ENCODE data around the gene TECPR2.
"Not testable (repeated sequence)": the region's sequence is repeated elsewhere in the genome, so short reads cannot be mapped to it uniquely, and the experiment has no call there.

Gene TECPR2

DNA sequence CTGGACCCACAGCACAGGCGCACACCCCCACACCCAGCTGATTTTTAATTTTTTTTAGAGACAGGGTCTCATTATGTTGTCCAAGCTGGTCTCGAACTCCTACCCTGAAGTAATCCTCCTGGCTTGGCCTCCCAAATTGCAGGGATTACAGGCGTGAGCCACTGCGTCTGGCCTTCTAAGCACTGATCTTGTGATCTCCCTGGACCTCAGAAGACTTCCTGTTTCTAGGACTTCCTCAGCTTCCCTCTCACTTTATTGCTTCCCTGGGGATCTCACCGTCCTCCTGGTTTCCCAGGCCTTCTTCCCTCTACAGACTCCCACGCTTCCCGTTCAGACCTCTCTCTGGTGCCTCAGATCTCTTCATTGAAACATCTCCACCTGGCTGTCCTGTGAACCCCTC lies 29.4 kb upstream of the TECPR2 start:
- no peak for DNase-seq

DNA sequence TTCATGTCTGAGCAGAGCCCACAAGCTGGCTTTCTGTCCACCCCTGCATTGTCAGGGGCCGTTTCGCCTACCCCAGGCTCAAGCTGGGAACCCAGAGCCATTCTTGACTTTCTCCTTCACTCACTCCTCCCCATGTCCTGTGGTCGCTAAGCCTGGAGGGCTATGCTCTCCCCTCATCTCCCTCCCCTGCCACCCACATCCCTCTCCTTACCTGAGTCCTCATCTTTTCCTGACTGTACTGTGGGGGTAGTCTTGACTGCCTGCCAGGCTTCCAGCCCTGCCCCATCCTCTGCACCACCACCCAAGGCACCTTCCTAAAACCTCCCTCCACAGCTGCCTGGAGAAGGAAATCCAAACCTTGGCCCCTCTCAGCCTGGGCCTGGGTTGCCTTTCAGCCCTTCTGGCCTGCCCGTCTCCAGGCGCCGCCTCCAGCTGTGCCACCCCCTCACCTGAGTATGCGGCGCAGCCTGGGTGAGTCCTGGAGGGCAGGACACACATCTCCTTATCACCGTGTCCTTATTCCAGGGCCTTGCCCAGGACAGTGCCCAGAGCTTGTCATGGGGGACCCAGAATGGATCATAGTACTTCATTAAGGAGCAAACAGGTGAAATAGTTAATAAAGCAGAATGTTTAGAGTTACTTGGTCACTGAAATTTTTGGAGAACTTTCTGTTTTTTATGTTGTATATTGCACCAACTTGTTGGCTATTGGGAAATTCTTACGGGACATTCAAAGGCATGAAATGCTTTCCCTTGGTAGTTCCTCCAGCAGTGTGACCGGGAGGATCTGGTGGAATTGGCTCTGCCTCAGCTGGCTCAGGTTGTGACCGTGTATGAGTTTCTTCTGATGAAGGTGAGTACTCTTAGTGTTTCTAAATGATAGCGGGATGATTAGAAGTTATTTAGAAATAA lies 28.7 kb upstream of the TECPR2 start:
- DNase-seq = no peak

DNA sequence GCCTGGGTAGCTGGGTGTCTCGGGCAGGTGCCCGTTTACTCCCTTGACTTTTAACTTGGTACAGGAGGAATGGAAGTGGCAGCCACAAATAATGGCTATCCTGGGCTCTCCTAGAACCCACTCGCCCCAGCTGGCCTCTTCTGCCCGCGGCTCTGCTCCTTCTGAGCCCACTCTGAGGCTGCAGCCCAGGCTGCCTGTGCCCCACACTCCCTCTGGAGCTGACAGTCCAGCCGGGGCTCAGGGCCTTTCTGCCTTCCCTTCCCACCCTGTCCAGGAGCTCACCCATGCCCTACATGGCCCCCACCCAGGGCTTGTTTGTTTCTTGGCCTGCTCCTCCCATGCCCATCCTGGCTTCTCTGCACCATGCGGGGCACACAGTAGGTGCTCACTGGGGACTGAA lies 27.6 kb upstream of the TECPR2 start:
- DNase-seq = no peak

DNA sequence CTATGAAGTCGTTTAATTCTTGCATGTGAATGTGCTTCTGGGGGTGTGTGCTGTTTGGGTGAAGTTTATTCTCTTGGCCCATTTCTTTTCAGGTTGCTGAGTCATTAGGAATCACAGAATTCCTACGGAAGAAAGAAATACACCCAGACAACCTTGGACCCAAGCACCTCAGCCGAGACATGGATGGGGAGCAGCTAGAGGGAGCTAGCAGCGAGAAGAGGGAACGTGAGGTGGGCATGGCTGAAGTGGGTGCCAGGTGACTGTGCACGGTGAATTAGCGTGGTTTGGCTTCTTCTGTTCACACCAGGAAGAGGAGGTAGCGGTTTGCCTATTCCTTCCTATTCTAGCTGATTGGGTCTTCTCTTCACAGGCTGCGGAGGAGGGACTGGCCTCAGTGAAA lies 24.0 kb upstream of the TECPR2 start:
- no peak for DNase-seq

DNA sequence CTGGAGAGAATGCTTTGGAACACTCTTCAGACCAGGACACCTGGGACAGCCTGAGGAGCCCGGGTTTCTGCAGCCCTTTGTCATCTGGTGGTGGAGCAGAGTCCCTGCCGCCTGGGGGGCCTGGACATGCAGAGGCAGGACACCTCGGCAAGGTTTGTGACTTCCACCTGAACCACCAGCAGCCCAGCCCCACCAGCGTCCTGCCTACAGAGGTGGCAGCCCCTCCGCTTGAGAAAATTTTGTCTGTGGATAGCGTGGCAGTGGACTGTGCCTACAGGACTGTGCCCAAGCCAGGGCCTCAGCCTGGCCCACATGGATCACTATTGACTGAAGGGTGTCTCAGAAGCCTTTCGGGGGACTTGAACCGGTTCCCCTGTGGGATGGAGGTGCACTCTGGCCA lies 21.2 kb upstream of the TECPR2 start:
- DNase-seq = no peak

DNA sequence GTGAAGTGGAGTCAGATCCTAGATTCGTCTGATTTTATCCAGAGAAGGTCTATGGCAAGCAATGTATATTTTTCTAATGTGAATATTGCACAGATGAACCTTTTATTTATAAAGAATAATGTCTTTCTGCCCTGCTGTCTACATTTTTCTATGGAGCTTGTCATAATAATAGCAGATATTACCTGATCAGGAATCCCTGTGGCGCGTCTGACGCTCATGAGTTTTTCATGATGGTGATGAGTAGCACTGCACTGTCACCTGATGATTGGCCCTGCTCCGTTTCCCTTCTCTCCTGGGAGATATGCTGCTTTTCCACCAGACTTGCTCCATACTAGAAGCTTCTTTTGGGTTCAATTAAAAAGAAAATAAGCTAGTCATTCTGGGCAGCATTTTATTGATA lies 20.5 kb upstream of the TECPR2 start:
- no peak for DNase-seq

DNA sequence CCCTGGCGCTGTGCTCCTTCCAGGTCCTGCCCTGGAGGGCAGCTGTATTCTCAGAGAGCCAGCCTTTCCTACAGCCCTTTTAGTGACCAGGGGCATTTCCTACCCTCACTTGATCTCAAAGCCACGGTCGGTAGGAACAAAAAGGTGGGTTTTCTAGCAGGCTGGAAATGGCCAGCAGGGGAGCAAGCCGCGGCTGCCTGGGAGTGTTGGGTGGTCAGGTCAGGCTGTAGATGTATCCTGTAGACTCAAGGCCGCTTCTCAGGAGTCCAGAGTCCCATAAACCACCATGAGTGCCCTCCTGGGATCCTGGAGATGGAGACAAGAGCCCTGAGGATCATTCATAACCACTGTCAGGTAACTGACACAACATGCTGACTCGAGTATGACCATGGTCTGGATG lies 18.7 kb upstream of the TECPR2 start:
- no peak for DNase-seq

DNA sequence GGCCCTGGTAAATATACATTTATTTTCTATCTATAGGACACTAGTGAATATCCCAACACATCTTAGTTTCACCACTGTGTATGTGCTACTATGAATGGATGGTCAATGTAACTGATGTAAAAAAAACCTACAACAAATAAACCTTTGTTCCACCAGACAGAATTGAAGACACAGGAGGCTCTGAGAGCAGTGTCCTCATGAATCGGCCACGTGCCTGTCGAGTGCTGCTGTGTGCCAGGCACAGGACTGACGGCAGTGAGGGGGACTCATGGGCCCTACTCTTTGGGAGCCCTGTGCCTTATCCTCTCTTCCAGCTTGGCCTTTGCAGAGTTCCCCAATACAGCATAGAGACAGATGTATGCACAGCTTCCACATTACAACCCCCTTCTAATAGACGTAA lies 18.3 kb upstream of the TECPR2 start:
- no peak for DNase-seq

DNA sequence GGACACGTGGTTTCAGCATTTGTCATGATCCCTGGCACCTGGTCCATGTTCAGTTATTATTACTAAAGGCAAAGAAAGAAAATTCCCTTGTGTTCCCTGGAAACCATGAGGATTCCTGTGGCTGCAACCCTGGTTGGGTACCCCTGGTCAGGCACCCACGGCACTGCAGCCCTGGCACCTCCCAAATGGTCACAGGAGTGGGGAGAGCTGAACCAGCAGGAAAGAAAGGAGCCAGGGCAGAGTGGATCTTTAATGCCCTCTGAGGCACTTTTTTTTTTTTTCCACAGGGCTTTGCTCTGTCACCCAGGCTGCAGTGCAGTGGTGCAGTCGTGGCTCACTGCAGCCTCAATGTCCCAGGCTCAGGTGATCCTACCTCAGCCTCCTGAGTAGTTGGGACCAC lies 17.5 kb upstream of the TECPR2 start:
- no peak for DNase-seq

DNA sequence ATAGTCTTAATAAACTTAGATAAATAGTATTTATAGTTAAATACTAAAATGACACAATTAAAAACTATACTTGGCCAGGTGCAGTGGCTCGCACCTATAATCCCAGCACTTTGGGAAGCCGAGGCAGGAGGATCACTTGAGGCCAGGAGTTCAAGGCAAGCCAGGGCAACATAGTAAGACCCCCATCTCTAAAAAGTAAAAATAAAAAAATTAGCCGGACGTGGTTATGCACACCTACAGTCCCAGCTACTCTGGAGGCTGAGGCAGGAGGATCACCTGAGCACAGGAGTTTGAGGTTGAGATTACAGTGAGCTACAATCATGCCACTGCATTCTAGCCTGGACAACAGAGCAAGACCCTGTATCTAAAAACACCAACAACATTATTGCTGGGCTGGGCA lies 16.1 kb upstream of the TECPR2 start:
- DNase-seq = no peak

DNA sequence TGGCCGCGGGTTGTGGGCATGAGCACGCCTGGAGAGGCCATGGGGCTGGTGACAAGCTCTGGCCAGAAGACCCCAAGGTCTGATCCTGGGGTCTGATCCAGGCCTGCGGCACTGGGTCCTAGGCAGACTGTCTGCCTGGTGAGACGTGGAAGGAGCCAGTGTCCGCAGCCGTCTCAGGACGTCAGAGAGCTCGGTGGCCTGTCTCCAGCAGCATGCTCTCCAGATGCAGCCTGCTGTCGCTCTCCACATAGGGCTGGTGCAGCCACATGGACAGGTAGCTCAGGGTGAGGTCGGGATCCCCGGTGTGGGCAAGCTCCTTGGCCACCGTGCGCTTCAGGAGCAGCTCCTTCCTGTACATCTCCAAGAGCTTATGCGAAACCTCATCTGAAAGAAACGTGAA lies 14.4 kb upstream of the TECPR2 start:
- DNase-seq = no peak

DNA sequence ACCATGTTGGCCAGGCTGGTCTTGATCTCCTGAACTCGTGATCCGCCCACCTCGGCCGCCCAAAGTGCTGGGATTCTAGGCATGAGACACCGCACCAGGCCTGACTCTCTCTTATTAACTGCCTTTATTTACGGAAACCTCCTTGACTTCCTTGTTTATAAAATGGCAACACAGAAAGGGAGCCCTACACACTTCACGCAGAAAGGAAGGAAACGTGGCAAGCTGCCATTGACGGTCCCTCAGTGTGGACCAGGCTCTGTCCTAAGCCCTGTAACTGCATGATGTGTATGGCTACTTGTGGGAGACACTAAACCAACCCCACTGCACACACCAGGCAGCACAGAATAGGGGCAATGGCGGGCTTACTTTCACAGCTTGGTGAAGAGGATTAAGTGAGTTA lies 11.7 kb upstream of the TECPR2 start:
- DNase-seq = no peak

DNA sequence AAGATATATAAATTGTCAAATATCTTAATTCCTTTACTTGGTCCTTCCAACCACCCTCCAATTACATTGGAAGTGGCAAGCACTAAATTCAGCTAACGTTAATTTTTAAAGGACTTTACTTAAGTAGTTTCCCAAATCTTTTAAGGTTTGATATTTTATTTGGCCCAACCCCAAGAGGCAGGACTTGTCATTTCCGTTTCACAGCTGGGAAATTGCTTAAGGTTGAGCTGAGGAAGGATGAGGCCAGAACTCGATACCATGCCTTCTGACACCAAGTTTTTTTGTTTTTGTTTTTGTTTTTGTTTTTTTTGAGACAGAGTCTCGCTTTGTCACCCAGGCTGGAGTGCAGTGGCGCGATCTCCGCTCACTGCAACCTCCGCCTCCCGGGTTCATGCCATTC lies 11.1 kb upstream of the TECPR2 start:
- not testable (repeated sequence) for DNase-seq

DNA sequence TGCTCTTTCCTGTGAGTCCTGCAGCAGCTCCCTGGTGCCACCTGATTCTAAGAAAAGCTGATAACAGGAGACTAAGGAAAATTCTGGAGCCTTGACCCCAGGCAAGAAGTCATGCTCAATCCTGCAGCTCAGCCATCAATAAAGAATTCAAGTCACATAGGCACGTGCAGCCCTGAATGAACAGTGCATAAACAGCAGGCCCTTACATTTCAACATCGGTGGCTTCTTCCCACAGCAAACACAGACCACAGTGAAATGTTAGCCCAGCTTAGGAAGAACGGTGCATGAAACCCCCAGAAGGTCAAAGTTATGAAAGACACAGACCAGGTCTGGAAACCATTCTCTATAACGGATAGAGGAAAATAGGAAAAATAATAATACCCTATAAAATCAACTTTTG lies 10.5 kb upstream of the TECPR2 start:
- no peak for DNase-seq

DNA sequence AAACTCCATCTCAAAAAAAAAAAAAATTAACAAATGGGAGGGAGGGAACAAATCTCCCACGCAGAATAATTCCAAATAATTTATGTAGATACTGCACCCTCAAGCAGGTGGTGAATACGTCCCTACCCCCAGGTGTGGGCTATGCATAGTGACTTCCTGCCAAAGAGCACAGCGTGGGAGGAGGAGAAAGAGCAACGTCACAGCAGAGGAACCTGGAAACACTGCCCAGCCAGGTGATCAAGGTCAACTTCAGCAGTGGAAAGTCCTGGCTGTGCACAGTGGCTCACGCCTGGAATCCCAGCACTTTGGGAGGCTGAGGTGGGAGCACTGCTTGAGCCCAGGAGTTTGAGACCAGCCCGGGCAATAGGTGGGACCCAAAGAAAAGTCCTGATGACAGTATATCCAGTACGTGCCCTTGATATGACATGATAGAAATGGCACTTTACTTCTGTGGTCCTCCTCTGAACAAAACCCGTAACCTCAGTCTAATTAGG lies 9.6 kb upstream of the TECPR2 start:
- DNase-seq = no peak

DNA sequence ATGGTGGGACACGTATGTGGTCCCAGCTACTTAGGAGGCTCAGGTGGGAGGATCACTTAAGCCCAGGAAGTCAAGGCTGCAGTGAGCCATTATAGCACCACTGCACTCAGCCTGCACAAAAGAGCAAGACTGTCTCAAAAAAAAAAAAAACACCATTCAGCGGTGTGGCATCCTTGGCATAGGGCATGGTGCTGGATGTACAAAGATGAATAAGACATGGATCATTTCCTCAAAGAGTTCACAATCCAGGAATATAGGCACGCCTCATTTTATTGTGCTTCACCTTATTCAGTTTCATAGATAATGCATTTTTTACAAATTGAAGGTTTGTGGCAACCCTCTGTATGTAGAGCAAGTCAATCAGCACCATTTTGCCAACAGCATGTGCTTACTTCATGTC lies 6.5 kb upstream of the TECPR2 start:
- no peak for DNase-seq

DNA sequence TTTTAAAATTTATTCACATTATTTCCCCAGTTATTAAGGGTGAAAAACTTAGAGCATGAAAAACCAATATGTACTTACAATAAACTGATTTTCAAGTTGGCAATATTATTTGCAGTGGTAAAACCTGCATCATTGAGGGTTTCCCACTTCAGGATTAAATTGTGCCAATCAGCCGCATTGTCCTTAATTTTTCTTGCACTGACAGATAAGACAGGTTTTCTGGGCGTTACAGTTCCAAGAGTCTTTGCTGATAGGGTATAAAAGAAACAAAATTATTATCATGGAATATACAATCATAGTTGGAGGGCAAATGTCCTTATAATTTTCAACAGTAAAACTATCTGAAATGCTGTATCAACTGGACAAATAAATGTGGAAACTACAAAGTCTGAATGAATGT lies 3.4 kb upstream of the TECPR2 start:
- DNase-seq = no peak

DNA sequence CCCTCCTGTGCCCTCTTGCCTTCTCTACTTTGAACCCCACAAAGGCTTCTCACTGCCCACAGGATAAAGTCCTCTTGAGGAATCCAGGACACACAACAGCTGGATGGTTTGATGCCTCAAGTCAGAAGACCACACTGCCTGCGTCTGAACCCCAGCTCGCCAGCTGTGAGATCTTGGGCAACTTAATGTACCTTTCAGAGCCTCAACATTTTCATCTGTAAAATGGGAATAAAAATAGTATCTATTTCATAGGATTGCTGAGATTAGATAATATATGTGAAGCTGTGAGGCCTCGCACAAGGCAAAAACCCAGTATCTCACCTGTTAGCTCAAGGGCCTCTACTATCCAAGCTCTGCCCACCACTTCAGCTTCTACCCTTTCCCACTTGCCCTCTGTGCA lies 2.4 kb upstream of the TECPR2 start:
- DNase-seq = no peak

DNA sequence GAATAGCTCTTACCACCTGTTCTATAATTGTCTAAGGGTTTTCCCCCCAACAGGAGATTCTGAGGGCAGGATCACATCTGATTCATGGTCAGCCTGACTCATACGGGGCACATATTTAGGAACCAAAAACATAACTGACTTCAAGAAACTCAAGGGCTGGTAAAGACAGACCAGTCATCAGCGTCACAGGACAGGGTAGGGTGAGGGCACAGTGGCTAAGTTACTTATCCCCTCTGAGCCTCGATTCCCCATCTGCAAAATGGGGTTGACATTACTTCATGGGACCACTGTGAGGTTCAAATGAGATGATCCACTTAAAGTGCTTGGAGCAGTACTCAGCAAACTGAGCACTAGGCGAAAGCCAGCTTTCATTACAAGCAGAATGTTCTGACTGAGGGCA lies 657 bp upstream of the TECPR2 start:
- no peak for DNase-seq

DNA sequence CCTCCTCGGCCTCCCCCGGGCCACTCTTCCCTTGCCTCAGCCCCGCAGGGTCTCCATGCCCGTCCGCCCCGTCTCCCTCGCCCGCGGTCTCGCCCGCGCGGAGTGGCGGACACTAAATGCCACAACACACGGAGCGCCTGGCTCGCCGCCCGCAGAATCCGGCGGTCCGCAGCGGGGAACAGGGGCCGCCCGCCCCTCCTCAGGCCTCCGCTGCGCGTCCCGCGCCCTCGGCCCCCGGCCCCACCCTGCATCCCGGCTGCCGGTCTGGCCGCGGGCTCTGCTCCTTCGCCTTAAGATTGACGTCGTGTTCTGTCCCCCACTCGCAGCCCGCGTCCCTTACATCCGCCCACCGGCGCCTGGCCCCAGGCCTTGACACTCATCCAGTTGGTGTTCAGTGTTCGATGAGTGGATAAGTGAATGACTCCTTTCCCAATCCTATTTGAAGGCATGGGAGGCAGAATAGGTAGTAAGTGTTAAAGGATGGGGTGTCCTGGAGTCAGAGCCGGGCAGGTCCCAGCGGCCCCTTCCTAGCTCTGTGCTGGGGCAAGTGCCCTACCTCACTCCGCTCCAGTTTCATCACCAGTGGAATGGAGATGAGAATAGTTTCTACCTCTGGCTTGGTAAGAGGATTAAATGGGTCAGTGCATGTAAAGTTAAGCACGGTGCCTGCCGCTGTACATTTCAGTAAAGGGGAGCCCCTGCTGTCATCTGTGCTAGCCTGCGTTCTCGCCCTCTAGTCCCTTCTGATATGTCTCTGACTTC lies 622 bp downstream of the TECPR2 start:
- no peak for DNase-seq

DNA sequence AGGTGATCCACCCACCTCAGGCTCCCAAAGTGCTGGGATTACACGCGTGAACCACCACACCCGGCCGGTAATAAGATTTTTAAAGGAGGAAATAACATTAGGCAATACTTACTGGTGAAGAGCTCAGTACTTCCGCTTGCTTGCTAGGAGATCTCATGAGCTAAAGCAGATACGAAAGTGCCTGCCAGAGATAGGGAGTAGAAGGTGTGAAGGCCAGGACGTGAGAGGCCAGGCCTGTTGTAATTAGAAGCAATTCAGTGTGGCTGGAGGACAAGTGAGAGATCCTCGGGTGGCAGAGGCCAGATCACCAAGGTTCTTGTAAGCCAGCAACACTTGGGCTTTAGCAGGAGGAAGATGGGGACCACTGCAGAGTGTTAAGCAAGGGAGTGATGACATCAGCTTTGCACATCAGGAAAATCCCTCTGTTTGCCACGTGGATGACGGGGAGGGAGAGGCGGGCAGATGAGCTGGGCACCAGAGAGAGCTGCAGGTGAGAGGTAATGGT lies 7.6 kb downstream of the TECPR2 start:
- DNase-seq = no peak

DNA sequence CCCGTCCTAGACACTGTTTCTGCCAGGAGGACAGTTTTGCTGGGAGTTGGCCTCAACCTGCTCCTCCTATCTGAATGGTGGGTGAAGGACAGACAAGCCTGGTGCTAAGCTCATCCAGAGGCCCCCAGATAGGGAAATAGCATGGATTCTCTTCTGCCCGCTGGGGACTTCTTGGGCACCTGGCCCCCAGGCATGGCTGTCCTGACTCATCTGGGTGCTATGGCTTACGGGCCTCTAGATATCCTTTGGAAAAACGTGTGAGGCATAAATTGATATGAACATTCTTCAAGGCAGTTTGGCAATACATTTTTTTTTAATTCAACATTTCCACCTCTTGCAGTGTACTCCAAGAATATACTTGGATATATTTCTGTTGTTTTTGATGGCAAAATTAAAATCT lies 8.6 kb downstream of the TECPR2 start:
- no peak for DNase-seq

DNA sequence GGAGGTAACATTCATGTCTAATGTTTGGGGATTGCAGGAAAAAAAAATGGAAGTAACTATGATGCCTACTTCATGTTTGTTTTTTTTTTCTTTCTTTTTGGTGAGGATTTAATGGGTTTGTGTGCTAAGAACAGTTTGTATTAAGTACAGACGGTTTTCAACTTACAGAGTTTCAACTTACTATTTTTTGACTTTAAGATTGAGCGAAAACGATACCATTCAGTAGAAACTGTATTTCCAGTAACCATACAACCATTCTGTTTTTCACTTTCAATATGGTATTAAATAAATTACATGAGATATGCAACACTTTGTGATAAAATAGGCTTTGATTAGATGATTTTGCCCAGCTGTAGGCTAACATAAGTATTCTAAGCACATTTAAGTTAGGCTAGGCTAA lies 10.4 kb downstream of the TECPR2 start:
- DNase-seq = no peak

DNA sequence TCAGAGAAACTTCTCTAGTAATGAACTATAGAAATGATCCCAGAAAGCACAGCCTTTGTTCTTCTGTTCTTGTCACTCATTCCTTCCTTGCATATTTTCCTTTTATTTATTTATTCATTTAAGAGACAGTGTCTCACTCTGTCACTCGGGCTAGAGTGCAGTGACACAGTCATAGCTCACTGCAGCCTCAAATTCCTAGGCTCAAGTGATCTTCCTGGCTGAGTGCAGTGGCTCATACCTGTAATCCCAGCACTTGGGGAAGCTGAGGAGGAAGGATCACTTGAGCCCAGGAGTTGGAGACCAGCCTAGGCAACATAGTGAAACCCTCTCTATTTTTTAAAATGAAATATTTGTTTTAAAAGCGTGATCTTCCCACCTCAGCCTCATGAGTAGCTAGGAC lies 11.5 kb downstream of the TECPR2 start:
- DNase-seq = no peak

Data from activated naive CD4-positive, alpha-beta T cell (primary cell).